ENCODE data around the gene ZCCHC14. TPM values are rescaled to one million over a fixed set of nuclear protein-coding genes. Genes with fewer than 3 reads are reported as not detected.

The ZCCHC14 gene
- polyA plus RNA-seq, 1 donor (not counting 4 experiments of a cell fraction or from before 2014, with no cell fraction given): 3.6 TPM

GRCh38 chr16:87372305-87372704, 120.5 kb downstream of the ZCCHC14 start:
- Histone ChIP-seq H3K9me1 (ENCODE audit: control insufficient read depth, extremely low read depth, insufficient read depth, low read length) (peaks cover 4% of the 10 kb centered on the region), H3K9me3 (ENCODE audit: control insufficient read depth, low read depth, low read length) (no peaks in the 10 kb centered on the region), H3K27ac (ENCODE audit: control insufficient read depth, insufficient read depth, low read length) (no peak overlapping the region), H2AFZ (ENCODE audit: control insufficient read depth, low read length) (no peak overlapping the region), H3K79me2 (ENCODE audit: control insufficient read depth, insufficient read depth, low read length) (peaks cover 90% of the 10 kb centered on the region), H3K27me3 (ENCODE audit: control insufficient read depth, extremely low read depth, insufficient read depth, low read length) (no peaks in the 10 kb centered on the region), H3K9ac (ENCODE audit: control insufficient read depth, extremely low read depth, insufficient read depth, low read length) (no peak overlapping the region), H3K4me1 (ENCODE audit: control insufficient read depth, extremely low read depth, insufficient read depth, low read length) (peaks cover 15% of the 10 kb centered on the region), H3K36me3 (ENCODE audit: control insufficient read depth in 2 of 2, extremely low read depth in 1 of 2, insufficient read depth in 2 of 2, low read length in 2 of 2) (peaks cover 4 to 8% of the 10 kb centered on the region in 2 experiments), H3K4me2 (ENCODE audit: control insufficient read depth, extremely low read depth, insufficient read depth, low read depth, low read length) (no peak overlapping the region), H3K4me3 (ENCODE audit: control insufficient read depth in 2 of 3, extremely low read depth in 1 of 3, insufficient read depth in 2 of 3, low read depth in 1 of 3, low read length in 3 of 3) (no peak overlapping the region), H4K20me1 (ENCODE audit: control insufficient read depth, extremely low read depth, insufficient read depth, low read length) (peaks cover 18% of the 10 kb centered on the region)
- TF ChIP-seq CTCF (optimal IDR thresholded peaks at IDR 0.05 in 1 of 3, IDR thresholded peaks at IDR 0.05 in 1 of 3, conservative IDR thresholded peaks at IDR 0.05 in 1 of 3; ENCODE audit: extremely low read depth in 1 of 3, insufficient read depth in 2 of 3, low read length in 3 of 3) (no peak), EZH2 (IDR thresholded peaks at IDR 0.05; ENCODE audit: low read length) (no peak)
- FAIRE-seq: no peak
- DNase-seq (ENCODE audit: low read depth, low spot score): no peak
- dilution Hi-C loops (cut with MboI; ENCODE audit: extremely low pct_ligation_motif_present, low sequenced_read_pairs): no loop called here

GRCh38 chr16:87371261-87371866, 121.5 kb downstream of the ZCCHC14 start:
- H3K4me1 ChIP-seq (ENCODE audit: control insufficient read depth, extremely low read depth, insufficient read depth, low read length): peaks cover 11% of the 10 kb centered on the region
- peaks cover 4% of the 10 kb centered on the region for H3K9me1 ChIP-seq (ENCODE audit: control insufficient read depth, extremely low read depth, insufficient read depth, low read length)
- dilution Hi-C loops (cut with MboI; ENCODE audit: extremely low pct_ligation_motif_present, low sequenced_read_pairs): no loop called here
- H4K20me1 ChIP-seq (ENCODE audit: control insufficient read depth, extremely low read depth, insufficient read depth, low read length): peaks cover 18% of the 10 kb centered on the region
- no peak overlapping the region for H3K9ac ChIP-seq (ENCODE audit: control insufficient read depth, extremely low read depth, insufficient read depth, low read length)
- H3K79me2 ChIP-seq (ENCODE audit: control insufficient read depth, insufficient read depth, low read length): peaks cover 90% of the 10 kb centered on the region
- no peak overlapping the region for H3K27ac ChIP-seq (ENCODE audit: control insufficient read depth, insufficient read depth, low read length)
- H3K9me3 ChIP-seq (ENCODE audit: control insufficient read depth, low read depth, low read length): no peaks in the 10 kb centered on the region
- no peak overlapping the region for H3K4me2 ChIP-seq (ENCODE audit: control insufficient read depth, extremely low read depth, insufficient read depth, low read depth, low read length)
- no peak overlapping the region for H2AFZ ChIP-seq (ENCODE audit: control insufficient read depth, low read length)
- no peak for TF ChIP-seq CTCF (optimal IDR thresholded peaks at IDR 0.05 in 1 of 3, IDR thresholded peaks at IDR 0.05 in 1 of 3, conservative IDR thresholded peaks at IDR 0.05 in 1 of 3; ENCODE audit: extremely low read depth in 1 of 3, insufficient read depth in 2 of 3, low read length in 3 of 3)
- no peak for TF ChIP-seq EZH2 (IDR thresholded peaks at IDR 0.05; ENCODE audit: low read length)
- DNase-seq (ENCODE audit: low read depth, low spot score) (no peak), FAIRE-seq (no peak)
- peaks cover 8 to 10% of the 10 kb centered on the region in 2 experiments for H3K36me3 ChIP-seq (ENCODE audit: control insufficient read depth in 2 of 2, extremely low read depth in 1 of 2, insufficient read depth in 2 of 2, low read length in 2 of 2)
- no peak overlapping the region for H3K4me3 ChIP-seq (ENCODE audit: control insufficient read depth in 2 of 3, extremely low read depth in 1 of 3, insufficient read depth in 2 of 3, low read depth in 1 of 3, low read length in 3 of 3)
- no peaks in the 10 kb centered on the region for H3K27me3 ChIP-seq (ENCODE audit: control insufficient read depth, extremely low read depth, insufficient read depth, low read length)

Measured in keratinocyte (primary cell).